Measurements from ENCODE around the gene CPA5.
A peak's percentile ranks its signal among the peaks of the same experiment; 100 is the strongest.

Gene CPA5

GRCh38 chr7:130397051-130397757, 52.6 kb downstream of the CPA5 start:
- DNase-seq (ENCODE audit: low spot score), result no peak

- DNase-seq (ENCODE audit: low spot score), result no peak
These were observed 53.1 kb downstream of the CPA5 start for GRCh38 chr7:130397758-130398073.

- no peak for DNase-seq (ENCODE audit: low spot score)
These were observed 54.0 kb downstream of the CPA5 start for GRCh38 chr7:130398526-130399090.

- peak; percentile 78 for DNase-seq (ENCODE audit: low spot score)
These were observed 55.5 kb downstream of the CPA5 start for GRCh38 chr7:130400120-130400572.

GRCh38 chr7:130401101-130401500, 56.5 kb downstream of the CPA5 start:
- DNase-seq (ENCODE audit: low spot score), result no peak

- DNase-seq (ENCODE audit: low spot score), result no peak
These were observed 57.0 kb downstream of the CPA5 start for GRCh38 chr7:130401578-130401977.

GRCh38 chr7:130405003-130405402, 60.4 kb downstream of the CPA5 start:
- no peak for DNase-seq (ENCODE audit: low spot score)

- DNase-seq (ENCODE audit: low spot score), result no peak
These were observed 64.6 kb downstream of the CPA5 start for GRCh38 chr7:130409067-130409711.

- DNase-seq (ENCODE audit: low spot score), result no peak
These were observed 65.1 kb downstream of the CPA5 start for GRCh38 chr7:130409712-130410072.

- no peak for DNase-seq (ENCODE audit: low spot score)
These were observed 66.4 kb downstream of the CPA5 start for GRCh38 chr7:130410868-130411541.

GRCh38 chr7:130413201-130413600, 68.6 kb downstream of the CPA5 start:
- DNase-seq (ENCODE audit: low spot score), result no peak

- no peak for DNase-seq (ENCODE audit: low spot score)
These were observed 70.4 kb downstream of the CPA5 start for GRCh38 chr7:130415006-130415405.

- no peak for DNase-seq (ENCODE audit: low spot score)
These were observed 72.6 kb downstream of the CPA5 start for GRCh38 chr7:130417213-130417612.

- no peak for DNase-seq (ENCODE audit: low spot score)
These were observed 73.7 kb downstream of the CPA5 start for GRCh38 chr7:130418306-130418705.

Measured in AG08395 (cell line).